NCI-H82 treated with DMSO at 0.1 percent for 48 hours (cell line): Measurements from ENCODE around the gene SUPT4H1.
A peak's percentile ranks its signal among the peaks of the same experiment; 100 is the strongest.

Experiments
- DNase-seq: peaks from one replicate; lab custom pipeline; 2025; ENCODE audit not compliant: unreplicated experiment; lab: John Stamatoyannopoulos, UW

Gene SUPT4H1

DNA sequence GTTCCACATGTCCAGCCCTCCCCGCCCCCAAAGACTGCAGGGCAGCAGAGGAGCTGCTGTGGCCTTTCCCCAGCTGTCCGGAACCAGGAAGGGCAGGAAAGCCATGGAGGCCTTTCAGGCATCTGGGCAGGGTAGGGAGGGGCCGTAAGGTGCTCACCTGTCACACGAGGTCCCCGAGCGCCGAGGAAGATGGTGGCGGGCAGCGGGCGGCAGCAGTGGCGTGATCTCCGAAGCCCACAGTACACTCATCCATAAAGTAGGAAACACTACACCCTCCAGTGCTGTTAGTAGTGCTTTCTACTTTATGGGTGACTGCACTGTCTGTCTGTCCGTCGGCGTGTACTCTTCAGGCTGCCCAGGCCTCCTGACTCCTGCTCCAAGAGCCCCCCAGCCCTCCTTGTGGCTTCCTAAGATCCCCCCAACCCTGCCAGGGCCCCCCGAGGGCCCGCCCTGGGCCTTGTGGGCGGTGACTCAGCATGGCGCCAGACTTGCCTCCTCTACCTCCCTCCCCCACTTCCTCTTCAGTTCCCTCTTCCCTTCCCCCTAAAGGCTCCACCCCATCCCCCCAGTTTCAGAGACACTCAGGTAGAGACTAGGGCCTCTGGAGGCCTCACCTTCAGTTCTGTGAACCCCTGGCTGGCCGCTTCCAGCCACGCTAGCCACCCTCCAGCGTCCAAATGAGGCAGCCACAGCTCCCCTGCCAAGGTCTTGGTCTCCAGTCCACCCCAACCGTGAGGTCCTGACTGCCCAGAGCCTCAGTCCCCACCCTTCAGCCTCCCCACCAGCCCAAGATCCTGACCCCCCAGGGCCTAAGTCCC lies 20.8 kb downstream of the SUPT4H1 start:
- peak; percentile 31 for DNase-seq

DNA sequence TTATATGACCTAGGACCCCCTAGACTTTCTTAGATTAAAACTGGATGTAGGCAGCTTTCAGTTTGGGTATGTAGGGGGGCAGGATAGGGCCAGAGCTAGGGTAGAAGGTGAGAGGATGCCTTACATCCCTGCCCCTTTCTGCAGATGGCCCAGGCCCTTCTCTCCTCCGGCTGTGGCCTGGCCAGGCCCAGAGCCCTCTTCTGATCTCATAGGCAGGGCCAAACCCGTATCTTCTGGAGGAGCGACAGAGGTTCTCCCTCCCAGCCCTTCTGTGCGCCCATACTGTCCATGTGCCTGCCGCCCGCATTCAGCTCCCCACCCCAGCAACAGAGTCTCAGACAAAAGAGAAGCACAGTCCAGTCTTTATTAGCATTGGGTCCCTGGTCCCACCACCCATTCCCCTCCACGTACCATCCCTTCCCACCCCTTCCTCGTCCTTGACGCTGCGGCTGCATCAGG lies 21.4 kb downstream of the SUPT4H1 start:
- no peak for DNase-seq

DNA sequence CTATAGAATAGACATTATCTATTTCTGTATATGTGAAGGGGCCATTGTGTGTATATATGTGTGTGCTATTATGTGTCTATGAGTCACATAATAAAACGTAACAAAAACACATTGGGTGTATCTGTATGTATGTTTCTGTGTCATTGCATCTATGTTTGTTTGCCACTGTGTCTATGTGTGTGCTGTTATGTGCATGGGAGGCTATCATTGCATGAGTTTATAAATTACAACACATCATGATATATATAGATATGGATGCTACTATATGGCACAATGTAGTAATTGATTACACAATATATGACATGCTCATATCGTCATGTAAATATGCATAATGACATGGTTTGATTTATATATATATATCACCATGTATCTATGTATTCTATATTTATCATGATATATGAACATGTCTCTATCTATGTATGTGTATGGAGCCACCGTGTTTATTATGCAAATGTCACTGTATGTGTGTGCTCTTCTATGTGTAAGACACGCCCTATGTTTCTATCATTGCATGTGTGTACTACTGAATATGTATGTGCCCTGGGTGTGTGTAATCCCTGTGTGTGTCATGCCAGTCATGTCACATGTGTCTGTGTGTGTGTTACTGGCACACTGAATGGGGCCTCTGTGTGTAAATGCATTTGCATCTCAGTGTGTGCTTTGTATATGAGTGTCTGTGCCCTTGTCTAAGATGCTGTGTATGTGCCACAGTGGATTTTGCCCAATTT lies 22.0 kb downstream of the SUPT4H1 start:
- no peak for DNase-seq

DNA sequence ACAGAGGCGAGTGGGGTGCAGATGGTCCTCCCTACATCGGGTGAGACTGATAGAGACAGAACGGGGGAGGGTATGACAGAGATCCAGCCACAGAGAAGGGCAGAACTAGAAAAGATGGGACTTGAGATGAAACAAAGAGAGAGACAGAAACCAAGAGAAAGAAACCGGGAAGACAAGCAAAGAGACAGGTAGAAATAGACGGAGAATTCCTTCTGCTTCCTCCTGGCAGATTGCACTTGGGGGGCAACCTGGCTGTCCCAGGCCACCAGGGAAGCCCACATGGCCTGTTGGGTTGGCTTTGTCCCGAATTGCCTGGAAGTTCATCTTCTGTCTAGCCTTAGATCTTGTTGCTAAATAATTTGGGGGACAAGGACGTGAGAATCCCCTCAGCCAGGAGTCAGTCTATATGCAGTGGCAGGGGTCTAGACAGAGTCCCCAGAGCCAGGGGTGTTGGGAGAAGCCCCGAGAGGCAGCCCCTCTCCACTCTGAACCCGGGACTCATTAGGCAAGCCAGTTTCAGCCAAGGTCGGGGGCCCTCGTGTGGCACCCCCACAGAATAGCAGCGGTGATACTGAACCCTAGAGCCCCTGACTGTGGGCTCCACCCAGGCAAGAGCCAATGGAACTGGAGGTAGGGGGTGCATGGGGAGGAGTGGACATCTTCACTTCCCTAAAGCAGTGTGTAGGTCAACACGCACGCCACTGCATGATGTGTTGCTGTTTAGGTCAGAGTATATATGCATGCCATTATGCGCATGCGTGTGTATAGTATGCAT lies 22.8 kb downstream of the SUPT4H1 start:
- peak; percentile 37 for DNase-seq

DNA sequence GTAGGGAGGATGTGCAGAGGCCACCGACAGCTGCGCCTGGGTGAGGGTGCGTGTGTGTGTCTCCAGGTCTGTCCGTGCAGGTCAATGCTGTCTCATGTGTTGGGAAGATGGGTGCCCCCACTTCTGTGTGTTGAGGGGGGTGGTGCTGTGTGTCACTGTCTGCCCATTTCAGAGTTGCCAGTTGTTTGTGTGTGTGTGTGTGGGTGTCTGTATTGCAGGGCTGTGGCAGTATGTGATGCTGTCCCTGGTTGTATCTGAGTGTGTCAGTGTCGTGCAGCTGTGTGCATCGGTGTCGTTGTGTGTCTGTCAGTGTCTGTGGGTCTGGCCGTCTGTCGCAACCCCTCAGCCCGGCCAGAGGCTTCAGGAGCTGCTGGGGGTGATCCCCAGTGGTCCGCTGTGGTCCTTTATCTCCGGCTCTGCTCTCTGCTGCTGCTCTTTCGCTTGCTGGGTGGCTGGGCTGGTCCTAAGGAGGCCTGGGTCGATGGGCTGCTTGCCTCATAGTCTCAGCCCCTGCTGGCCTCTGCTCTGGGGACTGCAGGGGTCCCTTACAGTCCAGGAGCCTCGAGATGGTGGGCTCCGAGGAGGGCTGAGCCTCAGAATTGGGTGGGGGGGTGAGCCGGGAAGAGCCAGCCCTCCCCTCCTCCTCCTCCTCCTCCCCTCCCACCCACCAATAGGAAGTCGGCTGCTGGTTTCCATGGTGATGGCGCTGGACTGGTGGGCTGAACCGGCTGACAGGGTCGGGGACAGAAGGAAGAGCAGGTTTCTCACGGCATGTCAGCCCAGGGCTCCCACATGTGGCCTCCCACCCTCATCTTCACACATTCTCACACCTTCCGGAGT lies 23.6 kb downstream of the SUPT4H1 start, which contains the start of gene TSPOAP1:
TSS of gene TSPOAP1 (minus strand) at position 601 of the 840 bp plus-strand sequence. CDS start 875 bp downstream, outside the sequence.
- DNase-seq: peak; percentile 53

DNA sequence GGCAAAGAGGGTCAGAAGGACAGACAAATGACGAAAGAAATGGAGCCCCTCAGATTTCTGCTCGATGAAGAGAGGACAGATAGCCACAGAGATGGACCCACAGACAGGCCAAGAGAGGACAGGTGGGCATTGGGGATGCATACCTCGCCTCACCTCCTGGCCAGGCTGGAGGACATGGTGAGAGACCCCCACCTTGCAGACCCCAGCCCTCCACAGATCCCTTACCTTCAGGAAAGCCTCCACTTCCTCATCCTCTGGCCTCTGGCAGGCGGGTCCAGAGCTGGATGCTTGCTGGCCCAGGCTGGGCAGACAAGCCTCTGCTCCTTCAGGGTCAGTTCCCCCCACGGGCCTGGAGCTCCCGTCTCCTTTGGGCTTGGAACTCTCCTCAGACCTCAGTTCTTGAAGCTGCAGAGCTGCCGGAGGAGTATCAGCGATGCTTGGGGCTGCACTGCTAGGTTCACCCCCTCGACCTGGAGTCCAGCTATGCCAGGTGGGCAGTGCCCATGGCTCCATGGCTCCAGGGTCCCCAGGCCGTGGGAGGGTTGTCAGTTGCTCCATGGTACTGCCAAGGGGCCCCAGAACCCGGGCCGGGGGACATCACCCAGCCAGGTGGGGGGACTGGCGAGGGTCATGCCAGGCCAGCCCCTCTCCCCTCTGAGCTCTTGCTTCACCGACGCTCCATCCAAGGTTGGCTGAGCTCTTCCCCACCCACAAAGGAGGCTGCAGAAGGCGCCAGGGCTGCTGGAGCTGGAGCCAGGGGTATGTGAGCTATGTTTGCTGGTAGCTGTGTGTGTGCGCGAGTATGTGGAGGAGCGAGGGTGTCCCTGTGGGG lies 24.4 kb downstream of the SUPT4H1 start:
- DNase-seq: peak; percentile 10

DNA sequence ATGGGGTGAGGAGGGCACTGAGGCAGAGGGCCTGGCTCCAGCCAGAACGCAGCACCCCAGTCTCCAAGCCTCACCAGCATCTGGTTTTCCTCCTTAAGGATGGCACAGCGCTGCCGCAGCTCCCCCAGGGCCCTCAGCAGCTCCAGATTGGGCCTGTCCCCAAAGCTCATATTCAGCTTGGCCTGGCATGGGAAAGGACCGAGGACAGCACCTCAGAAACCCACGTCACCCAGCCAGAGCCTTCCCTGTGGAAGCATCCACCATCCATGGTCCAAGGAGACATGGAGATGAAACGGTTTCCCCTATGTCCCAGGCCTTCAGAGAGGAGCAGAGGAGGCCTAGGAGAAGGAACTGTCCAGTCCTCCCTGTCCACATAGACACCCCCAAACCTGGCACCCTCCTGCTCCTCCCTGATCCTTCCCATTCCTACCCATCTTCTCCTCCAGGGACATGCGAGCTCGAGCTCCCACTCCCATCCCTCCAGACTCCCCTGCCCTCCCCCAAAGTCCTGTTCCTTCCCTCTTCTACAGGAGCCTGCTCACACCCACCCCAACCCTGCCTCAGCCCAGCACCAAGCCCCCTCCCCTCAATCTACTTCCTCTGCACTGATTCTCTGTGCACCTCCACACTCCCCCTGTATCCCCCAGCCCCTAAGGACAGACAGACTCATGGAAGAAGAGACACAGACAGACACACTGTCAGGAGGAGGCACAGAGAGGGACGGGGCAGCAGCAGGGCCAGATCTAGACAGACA lies 25.2 kb downstream of the SUPT4H1 start:
- no peak for DNase-seq

DNA sequence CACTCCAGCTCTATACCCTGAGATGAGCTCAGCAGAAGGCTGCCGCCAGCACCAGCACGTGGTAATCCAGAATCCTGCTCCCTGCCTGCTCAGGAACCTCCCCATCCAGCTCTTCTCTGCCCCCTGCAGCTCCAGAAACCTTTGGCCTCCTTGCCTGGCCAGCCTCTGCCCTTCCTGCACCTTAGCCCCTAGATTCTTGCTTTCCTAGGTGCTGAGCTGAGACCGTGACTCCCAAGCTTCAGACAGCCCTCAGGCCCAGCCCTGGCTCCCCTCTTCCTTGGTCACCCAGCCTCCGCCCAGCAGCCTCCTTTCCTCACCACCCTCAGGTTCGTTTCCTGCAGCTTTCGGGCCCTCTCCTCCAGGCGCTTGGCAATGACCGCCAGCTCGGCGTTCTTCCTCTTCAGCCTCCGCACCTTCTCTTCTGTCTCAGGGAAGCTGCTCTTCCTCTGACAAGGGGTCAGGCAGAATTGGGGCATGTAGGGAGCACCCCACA lies 26.0 kb downstream of the SUPT4H1 start:
- DNase-seq: peak; percentile 40

DNA sequence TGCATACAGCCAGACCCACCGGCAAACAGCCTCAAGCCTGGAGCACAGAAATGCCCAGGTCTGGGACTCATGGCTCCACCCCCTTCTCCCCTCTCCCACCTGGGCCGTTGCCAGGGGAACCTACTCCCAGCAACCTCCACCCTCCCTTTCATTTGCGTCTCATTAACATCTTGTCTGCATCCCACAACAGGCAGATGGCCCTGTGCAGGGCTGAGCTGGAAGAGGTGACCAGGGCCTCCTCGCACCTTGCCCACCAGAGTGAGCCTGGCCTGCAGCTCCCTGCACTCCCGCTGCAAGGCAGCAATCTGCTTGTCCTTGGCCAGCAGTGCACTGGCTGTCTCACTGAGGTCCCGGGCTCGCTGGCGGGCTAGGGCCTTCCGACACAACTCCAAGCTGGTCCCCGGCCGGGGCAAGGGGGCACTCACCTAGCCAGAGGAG lies 26.7 kb downstream of the SUPT4H1 start:
- peak; percentile 14 for DNase-seq

DNA sequence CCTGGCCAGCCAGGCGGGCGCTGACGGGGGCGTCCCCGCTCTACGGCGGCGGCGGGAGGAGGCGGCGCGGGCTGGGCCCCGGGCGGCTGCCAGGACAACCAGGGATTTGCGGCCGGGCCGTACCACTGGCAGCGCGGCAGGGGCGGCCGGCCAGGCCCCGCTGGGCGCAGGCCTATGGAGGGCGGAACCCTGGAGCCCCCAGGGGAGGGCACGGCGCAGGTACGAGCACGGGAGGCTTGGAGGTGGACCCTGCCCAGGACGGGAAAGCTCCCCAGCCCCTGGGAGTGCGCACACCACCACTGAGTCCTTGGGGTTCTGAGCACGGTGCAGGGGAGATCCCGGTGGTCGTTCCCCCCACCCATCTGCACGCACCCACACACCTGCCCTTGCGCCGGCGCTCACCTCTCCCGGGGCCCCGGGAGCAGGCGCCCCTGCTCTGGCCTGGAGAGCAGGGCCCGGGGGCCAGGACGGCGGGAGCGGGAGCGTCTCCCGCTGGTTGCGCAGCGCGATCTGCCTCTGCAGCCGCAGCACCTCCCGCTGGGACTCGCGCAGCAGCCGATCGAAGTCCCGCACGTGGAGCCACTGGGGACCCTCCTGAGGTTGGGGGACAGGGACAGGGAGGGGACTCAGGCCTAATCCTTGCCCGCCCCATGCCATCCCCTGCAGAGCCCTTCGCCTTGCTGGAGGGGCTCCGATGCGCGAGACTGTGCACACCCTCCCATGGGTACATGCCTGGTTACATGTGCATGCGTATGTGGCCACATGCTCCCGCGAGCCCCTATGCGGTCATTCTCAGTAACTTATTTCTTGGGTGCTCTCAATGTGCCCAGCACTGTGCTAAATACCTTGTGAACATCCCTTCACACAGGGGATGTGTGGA lies 27.4 kb downstream of the SUPT4H1 start:
- no peak for DNase-seq

DNA sequence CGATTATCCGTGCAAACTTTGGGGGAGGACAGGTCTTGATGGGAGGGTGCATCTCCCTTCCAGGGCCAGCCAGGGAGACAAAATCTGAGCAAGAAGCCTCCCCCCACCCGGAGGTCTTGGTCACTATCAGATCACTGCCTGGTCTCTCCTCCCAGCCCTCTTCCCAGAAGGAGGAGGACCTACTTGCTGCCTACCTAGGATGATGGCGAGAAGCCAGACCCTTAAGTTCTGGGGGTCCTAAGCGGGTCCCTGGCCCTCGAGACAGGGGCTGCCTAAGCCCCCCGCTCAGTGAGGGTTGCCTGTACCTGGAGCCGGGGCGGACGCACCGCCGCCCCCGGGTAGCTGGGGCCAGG lies 28.0 kb downstream of the SUPT4H1 start:
- no peak for DNase-seq

DNA sequence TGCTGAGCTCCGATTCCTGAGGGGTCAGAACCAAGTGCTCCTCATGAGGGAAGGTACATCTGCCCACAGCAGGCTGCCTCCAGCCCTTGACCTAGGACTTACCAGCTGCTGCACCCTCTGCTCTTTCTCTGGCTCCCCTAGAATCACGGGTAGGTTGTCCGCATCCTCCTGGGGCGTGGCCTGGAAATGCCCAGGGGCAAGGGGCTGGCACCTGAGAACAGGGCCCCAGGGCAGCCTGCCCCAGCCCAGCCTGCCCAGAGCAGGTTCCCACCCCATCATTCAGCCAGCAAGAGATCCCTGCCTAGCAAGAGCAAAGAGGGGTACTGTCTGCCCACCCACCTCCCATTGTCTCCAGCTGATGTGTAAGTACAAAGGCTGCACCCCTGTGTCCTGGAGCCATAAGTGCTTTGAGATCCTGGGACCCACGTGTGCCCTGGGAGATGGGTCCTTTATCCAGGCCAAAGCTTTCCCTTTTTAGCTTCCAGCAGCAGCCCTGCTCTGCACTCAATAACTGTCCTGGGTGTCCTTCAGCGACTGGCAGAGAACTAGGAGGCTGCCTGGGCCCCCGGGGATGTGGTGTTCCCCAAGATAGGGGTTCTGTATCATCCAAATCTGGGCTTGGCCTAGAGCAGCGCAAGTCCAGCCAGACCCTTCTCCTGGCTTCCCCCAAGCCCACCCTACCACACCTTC lies 28.5 kb downstream of the SUPT4H1 start:
- no peak for DNase-seq

DNA sequence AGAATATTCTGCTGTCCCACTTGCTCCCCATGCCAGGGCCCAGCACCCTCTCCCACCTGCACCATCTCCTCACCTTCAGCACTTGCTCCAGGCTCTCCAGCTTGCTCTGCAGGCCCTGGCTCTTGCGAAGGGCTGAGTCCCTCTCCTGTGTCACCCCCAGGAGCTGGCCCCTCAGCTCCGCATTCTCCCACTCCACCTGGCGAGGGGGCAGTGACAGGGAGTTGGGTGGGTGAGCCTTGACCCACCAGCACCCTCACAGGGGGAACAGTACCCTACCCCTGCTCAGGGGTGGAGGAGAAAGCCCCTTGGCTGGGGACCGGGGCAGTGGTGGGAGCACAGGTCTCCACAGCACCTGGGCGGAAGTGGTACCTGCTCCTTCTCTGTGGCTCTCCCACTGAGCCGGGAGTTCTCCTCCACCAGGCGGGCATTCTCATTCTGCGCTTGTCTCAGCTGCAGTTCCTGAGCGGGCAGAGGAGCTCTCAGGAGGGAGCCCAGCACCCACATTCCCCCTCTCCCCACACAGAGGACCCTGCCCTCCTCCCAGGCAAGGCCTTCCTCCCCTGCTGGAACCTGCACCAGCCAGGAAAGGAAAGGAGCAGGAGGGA lies 29.3 kb downstream of the SUPT4H1 start:
- no peak for DNase-seq

DNA sequence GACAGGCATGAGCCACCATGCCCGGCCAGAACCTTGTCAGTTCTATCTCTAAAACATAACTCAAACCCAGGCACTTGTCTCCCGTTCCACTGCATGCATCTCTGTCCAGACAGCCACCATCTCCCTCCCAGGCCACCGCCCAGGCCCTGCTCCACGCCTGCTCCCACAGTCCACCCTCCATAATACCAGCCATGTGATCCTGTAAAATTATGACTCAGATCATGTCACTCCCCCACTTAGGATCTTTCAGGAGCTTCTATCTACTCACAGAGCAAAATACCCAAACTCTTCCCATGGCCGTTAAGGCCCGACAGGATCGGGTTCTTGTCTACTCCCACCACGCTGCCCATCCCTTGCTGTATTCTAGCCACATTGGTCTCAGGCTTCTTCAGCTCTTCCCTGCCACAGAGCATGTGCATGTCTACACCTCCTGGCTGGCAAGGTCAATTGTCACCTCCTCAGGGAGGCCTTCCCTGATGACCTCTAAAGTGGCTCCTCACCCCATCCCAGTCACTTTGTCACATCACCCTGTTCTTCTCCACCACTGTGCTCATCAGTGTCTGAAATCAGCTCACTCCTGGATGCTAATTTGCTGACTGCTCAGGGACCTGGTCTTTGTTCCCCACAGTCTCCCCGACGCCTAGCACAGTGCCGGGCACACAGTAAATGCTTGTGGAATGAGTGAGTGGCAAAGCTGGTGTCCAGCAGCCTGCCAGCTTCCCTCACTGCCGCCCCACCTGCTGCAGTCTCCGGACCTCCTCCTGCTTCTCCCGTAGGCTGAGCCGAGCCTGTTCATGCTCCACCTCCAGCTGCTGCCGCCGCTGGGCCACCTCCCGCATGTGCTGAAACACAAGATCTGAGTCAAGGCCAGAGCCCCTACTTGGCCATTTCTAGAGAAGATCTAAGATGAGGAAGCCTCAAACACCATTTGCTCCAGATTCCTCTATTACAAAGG lies 30.2 kb downstream of the SUPT4H1 start:
- DNase-seq: no peak

DNA sequence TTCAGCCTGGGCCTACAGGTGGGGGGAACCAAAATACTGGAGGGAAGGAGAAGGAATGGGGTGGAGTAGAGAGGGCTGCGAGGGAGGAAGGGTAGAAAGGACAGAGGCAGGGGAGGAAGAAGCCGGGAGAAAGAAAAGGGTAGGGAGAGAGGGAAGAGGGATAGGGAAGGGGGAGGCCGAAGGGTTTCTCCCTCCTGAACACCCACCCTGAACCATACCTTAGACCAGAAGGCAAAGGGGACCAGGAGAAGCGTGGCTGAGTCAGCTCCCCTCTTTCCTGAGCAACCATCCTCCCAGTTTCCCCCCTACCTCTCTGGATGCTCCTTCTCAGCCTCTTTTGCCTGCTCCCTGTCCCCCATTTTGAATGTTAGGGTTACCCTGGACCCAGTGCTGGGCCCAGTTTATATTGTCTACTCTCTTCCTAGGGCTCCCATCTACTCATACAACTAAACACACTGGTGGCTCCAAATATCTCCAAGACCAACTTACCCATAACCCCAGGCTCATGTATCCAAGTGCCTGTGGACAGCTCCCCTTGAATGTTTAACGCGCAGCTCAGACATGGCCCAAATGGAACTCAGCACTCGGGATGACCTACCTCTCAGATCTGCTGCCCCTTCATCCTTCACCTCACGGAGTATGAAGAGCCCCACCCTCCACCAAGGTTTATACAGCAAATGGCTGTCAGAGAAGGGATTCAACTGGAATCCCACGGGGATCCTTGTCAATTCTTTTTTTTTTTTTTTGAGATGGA lies 31.3 kb downstream of the SUPT4H1 start:
- no peak for DNase-seq
